ENCODE measurements around the gene SAMSN1. TPM values are rescaled to one million over a fixed set of nuclear protein-coding genes. Genes with fewer than 3 reads are reported as not detected.

Gene SAMSN1
- total RNA-seq, 1 donor from 2014 or later = 1.2 TPM

DNA sequence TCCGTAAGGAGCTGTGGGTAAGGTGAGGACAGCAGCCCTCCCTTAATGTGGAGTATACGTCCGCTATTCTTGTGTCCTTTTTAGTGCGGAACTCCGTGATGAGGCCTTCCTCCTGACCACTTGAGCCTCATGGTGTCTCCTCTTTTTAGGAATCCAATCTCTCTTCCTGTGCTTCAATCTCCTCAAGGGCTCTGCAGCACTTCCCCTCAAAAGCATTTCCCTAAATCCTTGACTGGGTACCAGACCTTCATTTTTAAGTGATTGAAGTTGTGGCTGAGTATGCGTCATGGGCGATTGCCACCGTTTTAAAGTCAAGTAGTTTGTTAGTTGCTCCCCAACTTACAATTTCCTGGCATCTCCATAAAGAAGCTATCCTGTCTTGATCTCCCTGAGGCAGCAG, 62.8 kb downstream of the SAMSN1 start:
- Histone ChIP-seq H3K9ac (no peak overlapping the region), H2AFZ (replicated peaks) (no peak overlapping the region), H3F3A (ENCODE audit: low read depth) (no peaks in the 10 kb centered on the region), H3K27ac (no peak overlapping the region), H3K9me3 (ENCODE audit: low read depth) (no peaks in the 10 kb centered on the region), H3K4me1 (no peaks in the 10 kb centered on the region), H3K36me3 (no peaks in the 10 kb centered on the region), H3K27me3 (no peaks in the 10 kb centered on the region), H3K79me2 (ENCODE audit: low read depth) (no peaks in the 10 kb centered on the region), H4K20me1 (ENCODE audit: low read depth) (no peaks in the 10 kb centered on the region), H3K4me3 (no peak overlapping the region), H3K4me2 (no peak overlapping the region)
- Mint-ChIP-seq H3K4me1 (no peaks in the 10 kb centered on the region), H3K36me3 (no peaks in the 10 kb centered on the region), H3K4me3 (no peak overlapping the region), H3K27me3 (ENCODE audit: insufficient read depth, low read depth) (no peaks in the 10 kb centered on the region), H3K9me3 (no peaks in the 10 kb centered on the region), H3K27ac (no peak overlapping the region)
- no peak for TF ChIP-seq EZH2phosphoT487 (IDR thresholded peaks at IDR 0.05)
- TF ChIP-seq, protein P1, sequence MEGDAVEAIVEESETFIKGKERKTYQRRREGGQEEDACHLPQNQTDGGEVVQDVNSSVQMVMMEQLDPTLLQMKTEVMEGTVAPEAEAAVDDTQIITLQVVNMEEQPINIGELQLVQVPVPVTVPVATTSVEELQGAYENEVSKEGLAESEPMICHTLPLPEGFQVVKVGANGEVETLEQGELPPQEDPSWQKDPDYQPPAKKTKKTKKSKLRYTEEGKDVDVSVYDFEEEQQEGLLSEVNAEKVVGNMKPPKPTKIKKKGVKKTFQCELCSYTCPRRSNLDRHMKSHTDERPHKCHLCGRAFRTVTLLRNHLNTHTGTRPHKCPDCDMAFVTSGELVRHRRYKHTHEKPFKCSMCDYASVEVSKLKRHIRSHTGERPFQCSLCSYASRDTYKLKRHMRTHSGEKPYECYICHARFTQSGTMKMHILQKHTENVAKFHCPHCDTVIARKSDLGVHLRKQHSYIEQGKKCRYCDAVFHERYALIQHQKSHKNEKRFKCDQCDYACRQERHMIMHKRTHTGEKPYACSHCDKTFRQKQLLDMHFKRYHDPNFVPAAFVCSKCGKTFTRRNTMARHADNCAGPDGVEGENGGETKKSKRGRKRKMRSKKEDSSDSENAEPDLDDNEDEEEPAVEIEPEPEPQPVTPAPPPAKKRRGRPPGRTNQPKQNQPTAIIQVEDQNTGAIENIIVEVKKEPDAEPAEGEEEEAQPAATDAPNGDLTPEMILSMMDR (IDR thresholded peaks at IDR 0.05) = no peak
- TF ChIP-seq EZH2 (IDR thresholded peaks at IDR 0.05) = no peak
- DNase-seq (ENCODE audit: low spot score) = no peak

GRCh38 chr21:14482165-14482564, 64.0 kb downstream of the SAMSN1 start:
- Histone ChIP-seq H3K9ac (no peak overlapping the region), H3K9me3 (ENCODE audit: low read depth) (no peaks in the 10 kb centered on the region), H3K4me2 (no peak overlapping the region), H3K79me2 (ENCODE audit: low read depth) (no peaks in the 10 kb centered on the region), H3K4me3 (no peak overlapping the region), H3K27me3 (no peaks in the 10 kb centered on the region), H4K20me1 (ENCODE audit: low read depth) (no peaks in the 10 kb centered on the region), H3K27ac (no peak overlapping the region), H3F3A (ENCODE audit: low read depth) (no peaks in the 10 kb centered on the region), H3K36me3 (no peaks in the 10 kb centered on the region), H3K4me1 (no peaks in the 10 kb centered on the region), H2AFZ (replicated peaks) (no peak overlapping the region)
- DNase-seq (ENCODE audit: low spot score) = no peak
- Mint-ChIP-seq H3K4me1 (no peaks in the 10 kb centered on the region), H3K4me3 (no peak overlapping the region), H3K36me3 (no peaks in the 10 kb centered on the region), H3K27me3 (ENCODE audit: insufficient read depth, low read depth) (no peaks in the 10 kb centered on the region), H3K27ac (no peak overlapping the region), H3K9me3 (no peaks in the 10 kb centered on the region)
- TF ChIP-seq EZH2phosphoT487 (IDR thresholded peaks at IDR 0.05) = no peak
- TF ChIP-seq, protein P1 (IDR thresholded peaks at IDR 0.05) = no peak
- no peak for TF ChIP-seq EZH2 (IDR thresholded peaks at IDR 0.05)

- Mint-ChIP-seq H3K27ac (no peak overlapping the region), H3K36me3 (no peaks in the 10 kb centered on the region), H3K9me3 (no peaks in the 10 kb centered on the region)
Measured at GRCh38 chr21:14480411-14481031, 65.6 kb downstream of the SAMSN1 start.

More at GRCh38 chr21:14480411-14481031, 65.6 kb downstream of the SAMSN1 start:
- no peak overlapping the region for H3K27ac ChIP-seq
- no peak overlapping the region for H3K4me2 ChIP-seq
- no peaks in the 10 kb centered on the region for H3K27me3 ChIP-seq
- H3K9ac ChIP-seq = no peak overlapping the region
- H3K79me2 ChIP-seq (ENCODE audit: low read depth) = no peaks in the 10 kb centered on the region
- no peaks in the 10 kb centered on the region for H3K4me1 ChIP-seq
- no peaks in the 10 kb centered on the region for H4K20me1 ChIP-seq (ENCODE audit: low read depth)
- H3F3A ChIP-seq (ENCODE audit: low read depth) = no peaks in the 10 kb centered on the region
- H3K4me3 ChIP-seq = no peak overlapping the region
- no peak overlapping the region for H2AFZ ChIP-seq (replicated peaks)
- no peaks in the 10 kb centered on the region for H3K9me3 ChIP-seq (ENCODE audit: low read depth)
- TF ChIP-seq EZH2 (IDR thresholded peaks at IDR 0.05) (no peak), EZH2phosphoT487 (IDR thresholded peaks at IDR 0.05) (no peak)
- TF ChIP-seq, protein P1 (IDR thresholded peaks at IDR 0.05) = no peak
- Mint-ChIP-seq H3K4me1 (no peaks in the 10 kb centered on the region), H3K27me3 (ENCODE audit: insufficient read depth, low read depth) (peaks cover 4% of the 10 kb centered on the region), H3K4me3 (no peak overlapping the region)
- no peaks in the 10 kb centered on the region for H3K36me3 ChIP-seq
- DNase-seq (ENCODE audit: low spot score) = no peak
